ENCODE measurements around the gene FOXA3. TPM values are rescaled to one million over a fixed set of nuclear protein-coding genes. Genes with fewer than 3 reads are reported as not detected.

Gene FOXA3
- total RNA-seq, 6 experiments from 2014 or later, result not detected

DNA sequence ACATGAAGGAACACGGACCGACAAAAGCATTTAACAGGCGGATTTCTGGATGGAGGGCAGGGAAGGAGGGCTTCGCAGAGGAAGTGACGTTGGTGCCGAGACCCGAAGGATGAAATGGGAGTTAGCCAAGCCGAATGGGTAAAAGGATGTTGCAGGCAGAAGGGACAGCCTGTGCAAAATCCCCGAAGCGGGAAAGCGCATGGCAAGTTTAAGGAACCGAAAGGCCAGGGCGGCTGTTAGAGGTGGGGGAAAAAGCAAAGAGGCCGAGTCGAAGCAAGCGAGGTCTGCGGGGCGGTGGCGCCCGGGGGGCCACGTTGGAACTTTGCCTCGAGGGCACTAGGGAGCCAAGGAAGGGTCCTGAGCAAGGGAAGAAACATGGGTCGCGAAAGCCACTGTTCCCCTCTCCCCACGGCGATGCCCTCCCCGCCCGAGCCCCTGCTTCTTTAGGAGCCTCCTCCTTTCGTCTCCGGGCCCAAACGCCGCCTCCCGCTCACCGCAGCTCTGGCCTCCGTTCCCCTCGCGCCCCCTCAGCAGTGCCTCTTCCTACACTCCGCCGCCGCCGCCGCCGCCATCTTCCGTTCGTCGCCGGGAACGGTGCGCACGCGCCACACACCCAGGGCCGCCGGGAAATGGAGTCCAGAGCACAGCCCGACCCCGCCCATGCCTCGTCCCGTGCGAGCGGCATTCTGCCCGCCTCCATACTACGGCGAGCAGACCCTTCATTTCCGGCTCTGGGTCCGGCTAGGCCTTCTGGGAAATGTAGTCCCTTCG, 1.4 kb upstream of the FOXA3 start, which contains the start of gene SYMPK:
SYMPK (minus strand) TSS at position 584 of the 771 bp plus-strand sequence. CDS start 8,652 bp downstream, outside the sequence.
- peaks cover 23% of the 10 kb centered on the region for H3K36me3 Mint-ChIP-seq (ENCODE audit: low read depth)
- H3K27me3 Mint-ChIP-seq (ENCODE audit: insufficient read depth), result peaks cover 39% of the 10 kb centered on the region
- H3K4me1 Mint-ChIP-seq (ENCODE audit: low read depth), result peaks cover 9% of the 10 kb centered on the region; the same call in 1 of the 2 replicates
- peak within 1 kb of the TSS; percentile 99 for H3K4me3 Mint-ChIP-seq
- H3K27ac Mint-ChIP-seq, result peak within 1 kb of the TSS; percentile 99
- TF ChIP-seq, protein P1, sequence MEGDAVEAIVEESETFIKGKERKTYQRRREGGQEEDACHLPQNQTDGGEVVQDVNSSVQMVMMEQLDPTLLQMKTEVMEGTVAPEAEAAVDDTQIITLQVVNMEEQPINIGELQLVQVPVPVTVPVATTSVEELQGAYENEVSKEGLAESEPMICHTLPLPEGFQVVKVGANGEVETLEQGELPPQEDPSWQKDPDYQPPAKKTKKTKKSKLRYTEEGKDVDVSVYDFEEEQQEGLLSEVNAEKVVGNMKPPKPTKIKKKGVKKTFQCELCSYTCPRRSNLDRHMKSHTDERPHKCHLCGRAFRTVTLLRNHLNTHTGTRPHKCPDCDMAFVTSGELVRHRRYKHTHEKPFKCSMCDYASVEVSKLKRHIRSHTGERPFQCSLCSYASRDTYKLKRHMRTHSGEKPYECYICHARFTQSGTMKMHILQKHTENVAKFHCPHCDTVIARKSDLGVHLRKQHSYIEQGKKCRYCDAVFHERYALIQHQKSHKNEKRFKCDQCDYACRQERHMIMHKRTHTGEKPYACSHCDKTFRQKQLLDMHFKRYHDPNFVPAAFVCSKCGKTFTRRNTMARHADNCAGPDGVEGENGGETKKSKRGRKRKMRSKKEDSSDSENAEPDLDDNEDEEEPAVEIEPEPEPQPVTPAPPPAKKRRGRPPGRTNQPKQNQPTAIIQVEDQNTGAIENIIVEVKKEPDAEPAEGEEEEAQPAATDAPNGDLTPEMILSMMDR (IDR thresholded peaks at IDR 0.05), result no peak
- DNase-seq, result peak; percentile 99
- H3K9me3 Mint-ChIP-seq, result no peaks in the 10 kb centered on the region

DNA sequence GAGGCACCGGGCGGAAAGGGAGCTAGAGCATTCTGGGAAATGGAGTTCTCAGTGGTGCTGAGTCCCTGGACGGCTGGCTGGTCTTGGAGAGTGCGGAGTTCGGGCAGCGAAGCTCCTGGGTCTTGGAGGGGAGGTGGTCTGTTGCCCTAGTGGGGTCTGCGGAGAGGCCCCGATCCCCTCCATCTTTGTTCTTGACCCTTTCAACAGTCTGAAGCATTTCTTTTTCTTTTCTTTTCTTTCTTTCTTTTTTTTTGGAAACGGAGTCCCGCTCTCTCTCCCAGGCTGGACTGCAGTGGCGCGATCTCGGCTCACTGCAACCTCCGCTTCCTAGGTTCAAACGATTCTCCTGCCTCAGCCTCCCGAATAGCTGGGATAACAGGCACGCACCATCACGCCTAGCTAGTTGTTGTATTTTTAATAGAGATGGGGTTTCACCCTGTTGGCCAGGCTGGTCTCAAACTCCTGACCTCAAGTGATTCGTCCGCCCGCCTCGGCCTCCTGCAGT, 739 bp upstream of the FOXA3 start:
- Mint-ChIP-seq H3K4me1 (ENCODE audit: low read depth) (peaks cover 9% of the 10 kb centered on the region; the same call in 1 of the 2 replicates), H3K9me3 (no peaks in the 10 kb centered on the region), H3K4me3 (peak overlapping the region; percentile 99), H3K36me3 (ENCODE audit: low read depth) (peaks cover 19% of the 10 kb centered on the region), H3K27ac (peak overlapping the region; percentile 99), H3K27me3 (ENCODE audit: insufficient read depth) (peaks cover 39% of the 10 kb centered on the region)
- no peak for DNase-seq
- TF ChIP-seq, protein P1 (IDR thresholded peaks at IDR 0.05), result no peak

DNA sequence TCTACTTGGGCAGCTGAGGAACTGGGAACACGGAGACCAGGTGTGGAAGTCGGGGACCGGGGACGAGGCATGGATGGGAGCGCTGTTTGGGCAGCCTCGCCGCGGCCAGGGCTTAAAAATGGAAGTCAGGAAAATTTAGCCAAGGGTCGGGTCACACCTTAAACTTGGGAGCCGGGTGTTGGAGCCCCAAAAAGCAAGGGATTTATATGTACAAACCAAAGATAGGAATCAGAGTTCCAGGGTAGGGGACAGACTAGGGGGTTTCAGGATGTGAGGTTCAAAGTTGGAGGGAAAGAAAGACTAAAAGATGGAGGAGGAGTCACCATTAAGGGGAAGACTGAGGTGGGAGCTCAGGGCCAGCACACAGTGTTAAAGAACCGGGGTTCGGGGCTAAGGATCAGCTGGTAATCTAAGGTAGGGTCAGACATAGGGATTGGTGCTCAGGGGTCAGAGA, 530 bp downstream of the FOXA3 start:
- Mint-ChIP-seq H3K4me1 (ENCODE audit: low read depth) (peaks cover 9% of the 10 kb centered on the region; the same call in 1 of the 2 replicates), H3K36me3 (ENCODE audit: low read depth) (peaks cover 9% of the 10 kb centered on the region), H3K27ac (no peak overlapping the region), H3K4me3 (no peak overlapping the region), H3K27me3 (ENCODE audit: insufficient read depth) (peaks cover 39% of the 10 kb centered on the region), H3K9me3 (no peaks in the 10 kb centered on the region)
- DNase-seq, result no peak
- TF ChIP-seq, protein P1 (IDR thresholded peaks at IDR 0.05), result no peak

DNA sequence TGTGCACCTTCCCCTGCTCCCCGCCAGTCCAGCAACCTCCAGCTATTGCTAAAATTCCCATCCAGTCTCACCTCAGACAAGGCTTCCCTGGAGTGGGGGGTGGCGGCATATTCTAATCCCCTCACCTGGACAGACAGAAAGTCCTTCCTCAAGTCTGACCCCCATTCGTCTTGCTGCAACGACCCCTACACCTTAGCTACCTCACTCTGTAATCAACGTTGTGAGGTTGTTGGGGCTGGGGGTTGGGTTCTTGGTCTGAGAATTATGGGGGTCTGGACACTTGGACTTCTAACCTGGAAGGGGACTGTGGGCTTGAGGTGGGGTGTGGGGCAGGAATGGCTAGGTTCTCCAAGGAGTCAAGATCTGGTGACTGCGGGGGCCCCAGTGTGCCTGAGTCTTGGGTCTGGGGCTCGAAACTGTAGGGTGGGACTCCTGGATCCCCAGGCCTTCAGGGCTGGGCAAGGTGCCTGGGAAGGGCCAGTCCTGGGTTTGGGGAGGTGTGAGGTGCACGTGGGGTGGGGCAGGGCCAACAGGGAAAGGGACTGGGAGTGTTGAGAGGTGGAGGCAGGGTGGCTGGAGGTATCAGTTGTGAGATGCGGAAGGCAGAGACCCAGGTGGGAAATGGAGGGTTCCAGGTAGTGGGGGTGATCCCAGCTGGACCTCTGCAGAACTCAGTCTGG, 1.3 kb downstream of the FOXA3 start:
- peaks cover 9% of the 10 kb centered on the region for H3K36me3 Mint-ChIP-seq (ENCODE audit: low read depth)
- H3K27me3 Mint-ChIP-seq (ENCODE audit: insufficient read depth), result peaks cover 39% of the 10 kb centered on the region
- no peak overlapping the region for H3K27ac Mint-ChIP-seq

More for the DNA sequence above, 1.3 kb downstream of the FOXA3 start:
- Mint-ChIP-seq H3K9me3 (no peaks in the 10 kb centered on the region), H3K4me3 (no peak overlapping the region), H3K4me1 (ENCODE audit: low read depth) (peaks cover 9% of the 10 kb centered on the region; the same call in 1 of the 2 replicates)
- TF ChIP-seq, protein P1 (IDR thresholded peaks at IDR 0.05), result no peak
- no peak for DNase-seq
